GM18858 (cell line): ENCODE results near the gene VPS36.
"Not testable (repeated sequence)": the region's sequence is repeated elsewhere in the genome, so short reads cannot be mapped to it uniquely, and the experiment has no call there.

Experiments
- ATAC-seq: cut with Tn5 transposase; IDR thresholded peaks from one replicate; pipeline ENCODE4 v1.9.1; 2021; ENCODE audit not compliant: unreplicated experiment

Gene VPS36

GRCh38 chr13:52450012-52450792 is at the start of gene VPS36:
Gene VPS36, minus strand, starts transcription at chr13:52450634. Its CDS starts 40 bp downstream, at chr13:52450594.
- peak; percentile 56 for ATAC-seq

- ATAC-seq, result not testable (repeated sequence)
Observed at GRCh38 chr13:52497979-52498378, 47.5 kb upstream of the VPS36 start.

- ATAC-seq, result not testable (repeated sequence)
Observed at GRCh38 chr13:52494241-52494640, 43.8 kb upstream of the VPS36 start.

GRCh38 chr13:52491015-52491414 is 40.6 kb upstream of the VPS36 start:
- not testable (repeated sequence) for ATAC-seq

GRCh38 chr13:52488763-52489162 is 38.3 kb upstream of the VPS36 start:
- not testable (repeated sequence) for ATAC-seq

GRCh38 chr13:52487078-52487477 is 36.6 kb upstream of the VPS36 start:
- not testable (repeated sequence) for ATAC-seq

GRCh38 chr13:52480677-52481428 is 30.4 kb upstream of the VPS36 start:
- not testable (repeated sequence) for ATAC-seq

GRCh38 chr13:52468487-52468886 is 18.1 kb upstream of the VPS36 start:
- ATAC-seq, result not testable (repeated sequence)

- no peak for ATAC-seq
Observed at GRCh38 chr13:52463526-52463925, 13.1 kb upstream of the VPS36 start.

- ATAC-seq, result no peak
Observed at GRCh38 chr13:52461265-52461664, 10.8 kb upstream of the VPS36 start.

- no peak for ATAC-seq
Observed at GRCh38 chr13:52459668-52460067, 9.2 kb upstream of the VPS36 start.

- peak; percentile 18 for ATAC-seq
Observed at GRCh38 chr13:52455677-52456041, 5.2 kb upstream of the VPS36 start.

- ATAC-seq, result peak; percentile 63
Observed at GRCh38 chr13:52454820-52455676, 4.6 kb upstream of the VPS36 start, which contains the start of gene CKAP2. Gene CKAP2, plus strand, starts transcription at chr13:52455478. Its CDS starts 79 bp downstream, at chr13:52455557.

GRCh38 chr13:52454459-52454819 is 4.0 kb upstream of the VPS36 start:
- ATAC-seq, result peak; percentile 23

GRCh38 chr13:52452470-52452869 is 2.0 kb upstream of the VPS36 start:
- ATAC-seq, result no peak

- no peak for ATAC-seq
Observed at GRCh38 chr13:52451135-52451804, 836 bp upstream of the VPS36 start.

- ATAC-seq, result no peak
Observed at GRCh38 chr13:52450793-52451116, 321 bp upstream of the VPS36 start.

GRCh38 chr13:52449331-52450011 is 963 bp downstream of the VPS36 start:
- ATAC-seq, result no peak

GRCh38 chr13:52447815-52448552 is 2.5 kb downstream of the VPS36 start:
- ATAC-seq, result no peak

- ATAC-seq, result no peak
Observed at GRCh38 chr13:52447354-52447753, 3.1 kb downstream of the VPS36 start.
